Adrenal gland (tissue), 12 donors: ENCODE data around the gene CHRNB4. TPM values are rescaled to one million over a fixed set of nuclear protein-coding genes. Genes with fewer than 3 reads are reported as not detected.
"Not testable (repeated sequence)": the region's sequence is repeated elsewhere in the genome, so short reads cannot be mapped to it uniquely, and the experiment has no call there.

Experiments used
- DNase-seq, 7 donors: peaks; one replicate each; pipeline ENCODE4 v3.0.0-alpha.2; 2019 to 2020
- H3K27ac ChIP-seq, 5 donors: fragments of 200-600 bp; sonication (generic) in 4 of 5; 1 replicate in 3 of 5; 2 replicates in 2 of 5; pipeline versions ENCODE4 v1.5.1 to v1.8.0; 2016 to 2020; ENCODE audit warnings: mild to moderate bottlenecking in 1 of 5
- H3K27me3 ChIP-seq: fragments of 200-600 bp; 2 replicates; pipeline ENCODE4 v1.8.0; 2021
- H3K36me3 ChIP-seq, 2 donors: fragments of 200-600 bp; replicated peaks in 1 of 2; 1 replicate in 1 of 2; 2 replicates in 1 of 2; pipeline versions ENCODE4 v1.5.1 to v1.8.0; 2018 to 2022
- H3K4me1 ChIP-seq, 2 donors: fragments of 200-600 bp; replicated peaks in 1 of 2; 1 replicate in 1 of 2; 2 replicates in 1 of 2; pipeline versions ENCODE4 v1.5.1 to v1.8.0; 2018 to 2021
- H3K4me3 ChIP-seq, 4 donors: fragments of 200-600 bp; sonication (generic) in 3 of 4; one replicate each; pipeline ENCODE4 v1.5.1; 2016 to 2018
- H3K9me3 ChIP-seq, 3 donors: fragments of 200-600 bp; sonication (generic) in 1 of 3; replicated peaks in 1 of 3; 1 replicate in 2 of 3; 2 replicates in 1 of 3; pipeline versions ENCODE4 v1.5.1 to v1.8.0; 2016 to 2021
- CTCF ChIP-seq, 6 experiments: fragments of 450-650 bp in 4 of 6; fragments of 200-600 bp in 2 of 6; sonication (generic) in 1 of 6; IDR thresholded peaks; 1 replicate in 5 of 6; 2 replicates in 1 of 6; pipeline versions ENCODE4 v1.5.1 to v1.8.0; 2016 to 2021; ENCODE audit warnings: antibody characterized with exemption in 6 of 6, mild to moderate bottlenecking in 2 of 6, moderate library complexity in 1 of 6
- POLR2A ChIP-seq, 2 donors: fragments of 450-650 bp; IDR thresholded peaks; one replicate each; pipeline ENCODE4 v1.6.1; 2017; ENCODE audit warnings: antibody characterized with exemption in 2 of 2, mild to moderate bottlenecking in 2 of 2, moderate library complexity in 1 of 2
- WGBS, 4 donors: extraction: QIAGEN DNeasy Blood & Tissue Kit in 2 of 4; methylation state at CpG; one replicate each; pipeline versions ENCODE4 v1.1.5 to v1.1.7; 2013 to 2017; 5-methylcytosine and 5-hydroxymethylcytosine counted together
- intact Hi-C, 2 donors: fragments of 100-400 bp; cut with DNase I; formaldehyde crosslinking; loops; one replicate each; pipeline versions ENCODE4 v1.14.1 to v1.15.0; 2022 to 2023
- polyA plus RNA-seq, 3 donors: library from polyadenylated mRNA; stranded (reverse); fragments of 200-250 nt in 2 of 3; fragments of 350-450 nt in 1 of 3; fragmentation: Illumina TruSeq in 1 of 3; extraction: RNeasy Lipid Tissue Mini Kit (QIAGEN cat#74804) in 1 of 3; gene quantifications; one replicate each; pipeline ENCODE4 v1.2.3, GENCODE V29; 2013 to 2014
- total RNA-seq, 9 donors: library from RNA; depleted of rRNA in 4 of 9; stranded (reverse); fragments of >200 nt in 4 of 9; fragments of 120-200 nt in 1 of 9; fragmentation: NEBNext Ultra II Directional in 1 of 9; extraction: Animal tissue kit (Norgen Biotek cat#: 25700) in 1 of 9; gene quantifications; one replicate each; pipeline versions ENCODE4 v1.1.0 to v1.2.4, GENCODE V29; 2013 to 2023
- donor health status: healthy with polysubstance abuse.
- donor health status: Bipolar disorder and iron deficiency.
- donor health status: DM: yes; HTN: yes; CAD: no.
- donor health status: DM: no; HTN: no; CAD: no.
- donor health status: DM: no; HTN: no; CAD: no.
- donor health status: DM: yes; HTN: yes; CAD: no.

CHRNB4 gene
- total and polyA plus RNA-seq, 12 donors = 0.24 to 5.7 (median 1.2) TPM

- intact Hi-C loops = no loop called here
- Histone ChIP-seq H3K27ac (no peak overlapping the region), H3K27me3 (peaks cover 4% of the 10 kb centered on the region), H3K9me3 (no peaks in the 10 kb centered on the region), H3K4me3 (no peak overlapping the region), H3K4me1 (no peaks in the 10 kb centered on the region), H3K36me3 (no peaks in the 10 kb centered on the region)
- TF ChIP-seq POLR2A (IDR thresholded peaks at IDR 0.05) = no peak
- TF ChIP-seq CTCF (IDR thresholded peaks at IDR 0.05) = no peak
- DNase-seq = no peak
- 51 to 75% (median 59%) methylated on average over 3 of the region's 3 CpGs for WGBS, 4 donors
Measured at GRCh38 chr15:78614021-78614420, 27.0 kb downstream of the CHRNB4 start.

- H3K4me3 ChIP-seq, H3K4me1 ChIP-seq, H3K27me3 ChIP-seq, intact Hi-C loops, H3K27ac ChIP-seq, H3K36me3 ChIP-seq, H3K9me3 ChIP-seq, DNase-seq: not testable (repeated sequence)
- 78 to 86% (median 83%) methylated on average over 1 to 3 of the region's 3 CpGs for WGBS, 4 donors
Measured at GRCh38 chr15:78609551-78609950, 31.5 kb downstream of the CHRNB4 start.

- intact Hi-C loops = no loop called here
- Histone ChIP-seq H3K4me3 (no peak overlapping the region), H3K4me1 (no peaks in the 10 kb centered on the region), H3K27ac (no peak overlapping the region), H3K27me3 (peaks cover 4% of the 10 kb centered on the region), H3K9me3 (no peaks in the 10 kb centered on the region), H3K36me3 (no peaks in the 10 kb centered on the region)
- WGBS, 4 donors = 79 to 87% (median 83%) methylated on average over 4 of the region's 4 CpGs
- no peak for TF ChIP-seq POLR2A (IDR thresholded peaks at IDR 0.05)
- TF ChIP-seq CTCF (IDR thresholded peaks at IDR 0.05) = no peak
- DNase-seq = no peak
Measured at GRCh38 chr15:78605680-78606079, 35.3 kb downstream of the CHRNB4 start.

- H3K4me1 ChIP-seq = no peaks in the 10 kb centered on the region
- H3K27me3 ChIP-seq = peaks cover 4% of the 10 kb centered on the region
- WGBS, 4 donors = 88 to 93% (median 91%) methylated on average over 5 of the region's 5 CpGs
- no peak overlapping the region for H3K4me3 ChIP-seq
- no peak overlapping the region for H3K27ac ChIP-seq
- no peaks in the 10 kb centered on the region for H3K9me3 ChIP-seq
- intact Hi-C loops = no loop called here
- H3K36me3 ChIP-seq = no peaks in the 10 kb centered on the region
- TF ChIP-seq POLR2A (IDR thresholded peaks at IDR 0.05) (no peak), CTCF (IDR thresholded peaks at IDR 0.05) (no peak)
- no peak for DNase-seq
Measured at GRCh38 chr15:78605201-78605600, 35.8 kb downstream of the CHRNB4 start.

- H3K36me3 ChIP-seq = no peaks in the 10 kb centered on the region
- no peak overlapping the region for H3K4me3 ChIP-seq
- intact Hi-C loops = no loop called here
- WGBS, 4 donors = 87 to 100% (median 91%) methylated on average over 2 of the region's 2 CpGs
- no peak overlapping the region for H3K27ac ChIP-seq
- H3K9me3 ChIP-seq = no peaks in the 10 kb centered on the region
- H3K4me1 ChIP-seq = no peaks in the 10 kb centered on the region
- H3K27me3 ChIP-seq = peaks cover 4% of the 10 kb centered on the region
- no peak for DNase-seq
- TF ChIP-seq CTCF (IDR thresholded peaks at IDR 0.05) = no peak
- no peak for TF ChIP-seq POLR2A (IDR thresholded peaks at IDR 0.05)
Measured at GRCh38 chr15:78604420-78604819, 36.6 kb downstream of the CHRNB4 start.
